ENCODE measurements around the gene GRK6. TPM values are rescaled to one million over a fixed set of nuclear protein-coding genes. Genes with fewer than 3 reads are reported as not detected.
"Not testable (repeated sequence)": the region's sequence is repeated elsewhere in the genome, so short reads cannot be mapped to it uniquely, and the experiment has no call there.

The GRK6 gene
- polyA plus RNA-seq, 1 experiment: 16.4 TPM

DNA sequence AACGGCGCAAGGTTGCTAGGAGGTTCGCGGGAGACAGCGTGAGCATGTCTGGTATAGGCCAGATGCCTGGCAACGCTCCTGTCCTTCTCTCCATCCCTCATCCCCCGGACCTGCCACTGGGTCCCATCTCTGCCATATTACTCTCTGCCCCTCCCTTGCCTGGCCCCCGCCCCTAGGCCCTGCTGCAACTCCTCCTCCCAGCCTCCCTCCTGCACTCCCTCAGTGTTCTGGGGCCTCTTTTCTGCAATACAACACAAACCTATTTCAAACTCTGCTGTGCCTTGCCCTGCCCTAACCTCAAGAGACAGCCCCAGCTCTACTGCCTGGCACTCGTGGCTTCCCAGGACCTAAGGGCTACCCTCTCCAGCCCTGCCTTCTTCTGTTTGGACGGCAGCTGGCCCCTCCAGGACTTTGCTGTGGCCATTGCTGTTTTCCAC, 55.9 kb downstream of the GRK6 start:
- Histone ChIP-seq H3K9me3 (ENCODE audit: control insufficient read depth, insufficient read depth, low read length) (no peaks in the 10 kb centered on the region), H3K27me3 (ENCODE audit: control insufficient read depth, insufficient read depth, low read length) (no peaks in the 10 kb centered on the region), H3K4me3 (ENCODE audit: low read depth, low read length) (no peak overlapping the region), H3K27ac (ENCODE audit: low read depth, low read length) (peak overlapping the region; percentile 21)
- TF ChIP-seq, protein P1, sequence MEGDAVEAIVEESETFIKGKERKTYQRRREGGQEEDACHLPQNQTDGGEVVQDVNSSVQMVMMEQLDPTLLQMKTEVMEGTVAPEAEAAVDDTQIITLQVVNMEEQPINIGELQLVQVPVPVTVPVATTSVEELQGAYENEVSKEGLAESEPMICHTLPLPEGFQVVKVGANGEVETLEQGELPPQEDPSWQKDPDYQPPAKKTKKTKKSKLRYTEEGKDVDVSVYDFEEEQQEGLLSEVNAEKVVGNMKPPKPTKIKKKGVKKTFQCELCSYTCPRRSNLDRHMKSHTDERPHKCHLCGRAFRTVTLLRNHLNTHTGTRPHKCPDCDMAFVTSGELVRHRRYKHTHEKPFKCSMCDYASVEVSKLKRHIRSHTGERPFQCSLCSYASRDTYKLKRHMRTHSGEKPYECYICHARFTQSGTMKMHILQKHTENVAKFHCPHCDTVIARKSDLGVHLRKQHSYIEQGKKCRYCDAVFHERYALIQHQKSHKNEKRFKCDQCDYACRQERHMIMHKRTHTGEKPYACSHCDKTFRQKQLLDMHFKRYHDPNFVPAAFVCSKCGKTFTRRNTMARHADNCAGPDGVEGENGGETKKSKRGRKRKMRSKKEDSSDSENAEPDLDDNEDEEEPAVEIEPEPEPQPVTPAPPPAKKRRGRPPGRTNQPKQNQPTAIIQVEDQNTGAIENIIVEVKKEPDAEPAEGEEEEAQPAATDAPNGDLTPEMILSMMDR (IDR thresholded peaks at IDR 0.05; ENCODE audit: low read depth, low read length): no peak
- ChIA-PET CTCF (no interaction called here), POLR2A (interaction anchor here (13.1 kb wide), 1 partner anchor 10 kb away, joined by 230 read pairs; the partner anchor contains the start of gene PDLIM7)
- DNase-seq (ENCODE audit: low read depth, low spot score): no peak

DNA sequence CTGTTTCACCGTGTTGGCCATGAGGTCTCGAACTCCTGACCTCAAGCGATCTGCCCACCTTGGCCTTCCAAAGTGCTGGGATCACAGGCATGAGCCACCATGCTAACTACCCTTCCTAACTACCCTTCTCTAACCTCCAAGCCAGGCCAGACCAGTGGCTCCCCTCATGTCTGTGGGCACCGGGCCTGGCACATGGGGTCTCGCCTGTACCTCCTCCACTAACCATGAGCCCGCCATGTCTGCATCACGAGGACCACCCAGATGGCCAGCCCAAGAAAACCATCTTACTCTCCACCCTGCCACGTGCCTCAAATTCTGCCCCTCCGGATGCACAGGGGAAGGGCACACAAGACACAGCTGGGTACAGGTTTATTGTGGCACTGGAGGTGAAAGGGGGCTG, 56.6 kb downstream of the GRK6 start:
- ChIA-PET CTCF (no interaction called here), POLR2A (interaction anchor here (13.1 kb wide), 1 partner anchor 9 kb away, joined by 230 read pairs; the partner anchor contains the start of gene PDLIM7)
- TF ChIP-seq, protein P1 (IDR thresholded peaks at IDR 0.05; ENCODE audit: low read depth, low read length): no peak
- no peak overlapping the region for H3K4me3 ChIP-seq (ENCODE audit: low read depth, low read length)
- no peaks in the 10 kb centered on the region for H3K9me3 ChIP-seq (ENCODE audit: control insufficient read depth, insufficient read depth, low read length)
- DNase-seq (ENCODE audit: low read depth, low spot score): no peak
- H3K27ac ChIP-seq (ENCODE audit: low read depth, low read length): peak overlapping the region; percentile 21
- H3K27me3 ChIP-seq (ENCODE audit: control insufficient read depth, insufficient read depth, low read length): no peaks in the 10 kb centered on the region

DNA sequence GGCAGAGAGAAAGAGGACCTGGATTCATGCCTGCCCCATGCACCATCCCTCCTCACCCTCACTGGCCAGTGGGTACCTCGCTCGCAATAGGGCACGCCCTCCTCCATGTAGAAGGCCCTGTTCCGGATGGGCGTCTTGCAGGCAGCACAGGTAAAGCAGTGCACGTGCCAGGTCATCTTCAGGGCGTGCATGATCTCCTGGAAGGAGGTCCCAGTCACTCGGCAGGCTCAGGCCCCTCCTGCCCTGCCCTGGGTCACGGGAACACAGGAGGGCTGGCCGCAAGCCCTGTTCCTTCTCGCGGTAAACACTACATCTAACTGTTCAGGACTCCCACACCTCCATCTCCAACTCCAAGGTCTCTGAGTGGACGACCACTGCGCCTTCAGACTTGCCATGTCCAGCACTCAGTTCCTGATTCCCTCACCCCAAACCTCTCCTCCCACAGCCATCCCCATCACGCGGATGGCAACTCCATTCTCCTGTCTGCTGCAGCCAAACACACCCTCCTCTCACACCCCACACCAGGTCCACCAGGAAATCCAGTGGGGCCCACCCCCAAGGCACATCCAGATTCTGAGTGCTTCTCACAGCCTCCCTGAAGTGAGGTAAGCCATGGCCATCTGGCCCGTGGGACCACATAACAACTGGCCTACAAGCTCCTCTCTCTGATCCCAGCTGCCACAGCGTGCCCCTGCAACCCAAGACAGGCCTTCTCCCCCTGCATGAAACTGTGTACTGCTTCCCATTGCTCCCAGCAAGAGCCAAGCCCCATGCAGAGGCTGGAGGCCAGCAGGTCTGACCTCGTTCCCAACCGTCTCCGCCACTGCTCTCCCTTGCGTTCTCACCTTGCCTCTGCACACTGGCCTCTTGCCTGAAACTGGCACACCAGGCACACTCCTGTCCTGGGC, 57.8 kb downstream of the GRK6 start:
- Histone ChIP-seq H3K27ac (ENCODE audit: low read depth, low read length) (peak overlapping the region; percentile 31), H3K27me3 (ENCODE audit: control insufficient read depth, insufficient read depth, low read length) (no peaks in the 10 kb centered on the region), H3K9me3 (ENCODE audit: control insufficient read depth, insufficient read depth, low read length) (no peaks in the 10 kb centered on the region), H3K4me3 (ENCODE audit: low read depth, low read length) (no peak overlapping the region)
- ChIA-PET CTCF (no interaction called here), POLR2A (interaction anchor here (1.3 to 6.2 kb wide), 3 partner anchors 8 to 12 kb away, joined by 4 to 42 read pairs (median 6); partner anchors contain the start of gene PDLIM7)
- DNase-seq (ENCODE audit: low read depth, low spot score): no peak
- TF ChIP-seq, protein P1 (IDR thresholded peaks at IDR 0.05; ENCODE audit: low read depth, low read length): no peak

DNA sequence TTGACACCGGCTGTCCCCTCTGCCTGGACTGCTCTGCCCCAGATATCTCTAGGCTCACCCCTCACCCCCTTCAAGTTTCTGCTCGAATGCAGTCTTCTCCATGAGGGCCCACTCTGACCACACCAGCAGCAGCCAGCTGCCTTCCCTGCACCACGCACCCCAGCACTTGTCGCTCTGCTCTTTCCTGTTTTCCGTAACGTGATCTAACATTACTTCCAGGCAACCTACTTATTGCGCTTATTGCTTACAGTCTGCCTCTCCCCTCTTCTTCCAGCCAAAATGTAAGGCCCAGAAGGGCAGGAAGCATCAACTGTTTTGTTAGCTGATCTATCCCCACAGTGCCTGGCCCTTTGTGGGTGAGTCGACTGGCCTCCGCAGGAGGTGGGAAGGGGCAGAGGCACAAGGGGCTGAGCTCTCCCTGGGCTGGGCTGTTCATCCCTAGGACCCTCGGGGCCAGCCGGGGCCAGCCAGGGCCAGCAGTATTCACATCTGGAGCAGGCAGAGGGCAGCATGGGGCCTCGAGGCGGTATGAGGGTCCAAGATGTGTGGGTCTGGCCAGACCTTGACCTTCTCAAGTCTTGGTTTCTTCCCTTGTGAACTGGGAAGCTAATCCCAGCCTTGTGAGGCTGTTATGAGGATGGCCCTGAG, 58.5 kb downstream of the GRK6 start:
- POLR2A ChIA-PET: interaction anchor here (1.3 to 6.2 kb wide), 3 partner anchors 9 to 13 kb away, joined by 4 to 42 read pairs (median 6); partner anchors contain the start of gene PDLIM7

DNA sequence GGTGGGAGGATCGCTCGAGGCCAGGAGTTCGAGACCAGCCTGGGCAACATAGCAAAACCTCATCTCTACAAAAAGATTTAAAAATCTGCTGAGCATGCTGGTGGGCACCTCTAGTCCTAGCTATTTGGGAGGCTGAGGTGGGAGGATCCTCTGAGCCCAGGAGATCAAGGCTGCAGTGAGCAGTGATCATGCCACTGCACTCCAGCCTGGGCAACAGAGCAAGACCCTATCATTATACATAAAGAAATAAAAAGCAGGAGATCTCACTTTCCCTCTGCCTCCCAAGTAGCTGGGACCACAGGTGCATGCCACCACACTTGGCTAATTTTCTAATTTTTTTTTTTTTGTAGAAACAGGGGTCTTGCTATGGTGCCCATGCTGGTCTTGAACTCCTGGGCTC, 59.3 kb downstream of the GRK6 start:
- ChIA-PET POLR2A (interaction anchor here (1.3 to 6.2 kb wide), 4 partner anchors 9 to 21 kb away, joined by 4 to 42 read pairs (median 8); partner anchors contain the start of gene PDLIM7), CTCF (interaction anchor here (0.7 kb wide), 1 partner anchor 14 kb away, joined by 3 read pairs; no protein-coding TSS in a partner anchor)
- H3K27ac ChIP-seq (ENCODE audit: low read depth, low read length); H3K4me3 ChIP-seq (ENCODE audit: low read depth, low read length); H3K9me3 ChIP-seq (ENCODE audit: control insufficient read depth, insufficient read depth, low read length); DNase-seq (ENCODE audit: low read depth, low spot score); H3K27me3 ChIP-seq (ENCODE audit: control insufficient read depth, insufficient read depth, low read length): not testable (repeated sequence)

More for the DNA sequence above, 58.5 kb downstream of the GRK6 start:
- TF ChIP-seq, protein P1 (IDR thresholded peaks at IDR 0.05; ENCODE audit: low read depth, low read length): no peak
- Histone ChIP-seq H3K9me3 (ENCODE audit: control insufficient read depth, insufficient read depth, low read length) (no peaks in the 10 kb centered on the region; the same call in 1 of the 2 replicates), H3K4me3 (ENCODE audit: low read depth, low read length) (no peak overlapping the region), H3K27me3 (ENCODE audit: control insufficient read depth, insufficient read depth, low read length) (no peaks in the 10 kb centered on the region), H3K27ac (ENCODE audit: low read depth, low read length) (peak overlapping the region; percentile 57)
- CTCF ChIA-PET: interaction anchor here (0.7 kb wide), 1 partner anchor 14 kb away, joined by 3 read pairs; no protein-coding TSS in a partner anchor
- no peak for DNase-seq (ENCODE audit: low read depth, low spot score)
